Measurements from ENCODE around the gene MREG.

GRCh38 chr2:215901796-215902195 is 111.6 kb downstream of the MREG start:
- TF ChIP-seq, protein P1, sequence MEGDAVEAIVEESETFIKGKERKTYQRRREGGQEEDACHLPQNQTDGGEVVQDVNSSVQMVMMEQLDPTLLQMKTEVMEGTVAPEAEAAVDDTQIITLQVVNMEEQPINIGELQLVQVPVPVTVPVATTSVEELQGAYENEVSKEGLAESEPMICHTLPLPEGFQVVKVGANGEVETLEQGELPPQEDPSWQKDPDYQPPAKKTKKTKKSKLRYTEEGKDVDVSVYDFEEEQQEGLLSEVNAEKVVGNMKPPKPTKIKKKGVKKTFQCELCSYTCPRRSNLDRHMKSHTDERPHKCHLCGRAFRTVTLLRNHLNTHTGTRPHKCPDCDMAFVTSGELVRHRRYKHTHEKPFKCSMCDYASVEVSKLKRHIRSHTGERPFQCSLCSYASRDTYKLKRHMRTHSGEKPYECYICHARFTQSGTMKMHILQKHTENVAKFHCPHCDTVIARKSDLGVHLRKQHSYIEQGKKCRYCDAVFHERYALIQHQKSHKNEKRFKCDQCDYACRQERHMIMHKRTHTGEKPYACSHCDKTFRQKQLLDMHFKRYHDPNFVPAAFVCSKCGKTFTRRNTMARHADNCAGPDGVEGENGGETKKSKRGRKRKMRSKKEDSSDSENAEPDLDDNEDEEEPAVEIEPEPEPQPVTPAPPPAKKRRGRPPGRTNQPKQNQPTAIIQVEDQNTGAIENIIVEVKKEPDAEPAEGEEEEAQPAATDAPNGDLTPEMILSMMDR (IDR thresholded peaks at IDR 0.05; ENCODE audit: low read depth, low read length) = no peak
- TF ChIP-seq POLR2A (IDR thresholded peaks at IDR 0.05; ENCODE audit: extremely low read depth, insufficient read length) (no peak), MYC (IDR thresholded peaks at IDR 0.05; ENCODE audit: low read depth, low read length) (no peak)
- TF ChIP-seq, protein P2, sequence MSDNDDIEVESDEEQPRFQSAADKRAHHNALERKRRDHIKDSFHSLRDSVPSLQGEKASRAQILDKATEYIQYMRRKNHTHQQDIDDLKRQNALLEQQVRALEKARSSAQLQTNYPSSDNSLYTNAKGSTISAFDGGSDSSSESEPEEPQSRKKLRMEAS (IDR thresholded peaks at IDR 0.05; ENCODE audit: low read depth, low read length) = no peak

Data from NB4 (cell line).